RWPE2 (cell line): Measurements from ENCODE around the gene KIAA0930.
"Not testable (repeated sequence)": the region's sequence is repeated elsewhere in the genome, so short reads cannot be mapped to it uniquely, and the experiment has no call there.

Experiments used
- ATAC-seq: fragments of 200-7000 bp; cut with Tn5 transposase; 3 replicates; pipeline ENCODE4 v1.9.1; 2021; ENCODE audit warnings: low read depth
- DNase-seq: peaks from one replicate; pipeline ENCODE4 v3.0.0-alpha.2; 2020; ENCODE audit warnings: low spot score
- H3K27ac ChIP-seq: fragments of 450-650 bp; 2 replicates; pipeline ENCODE4 v1.5.1; 2017; ENCODE audit warnings: mild to moderate bottlenecking; ENCODE audit not compliant: poor library complexity, severe bottlenecking
- H3K27me3 ChIP-seq: fragments of 250-450 bp; sonication (Bioruptor Pico); 2 replicates; pipeline ENCODE4 v1.5.1; 2021; ENCODE audit warnings: mild to moderate bottlenecking, moderate library complexity; ENCODE audit not compliant: insufficient read depth, poor library complexity, severe bottlenecking
- H3K36me3 ChIP-seq: fragments of 250-450 bp; sonication (Bioruptor Pico); 2 replicates; pipeline ENCODE4 v1.5.1; 2020; ENCODE audit warnings: low read depth, mild to moderate bottlenecking, moderate library complexity
- H3K4me1 ChIP-seq: fragments of 250-450 bp; sonication (Bioruptor Pico); 2 replicates; pipeline ENCODE4 v1.5.1; 2021; ENCODE audit warnings: mild to moderate bottlenecking, moderate library complexity; ENCODE audit not compliant: insufficient read depth, poor library complexity, severe bottlenecking
- H3K4me3 ChIP-seq: fragments of 250-450 bp; sonication (Bioruptor Pico); 2 replicates; pipeline ENCODE4 v1.5.1; 2021; ENCODE audit warnings: mild to moderate bottlenecking, moderate library complexity; ENCODE audit not compliant: severe bottlenecking
- H3K9me3 ChIP-seq: fragments of 250-450 bp; sonication (Bioruptor Pico); 2 replicates; pipeline ENCODE4 v1.5.1; 2021; ENCODE audit warnings: mild to moderate bottlenecking, moderate library complexity; ENCODE audit not compliant: severe bottlenecking
- TF ChIP-seq, protein P1 (sequence below): fragments of 450-650 bp; IDR thresholded peaks from one replicate; pipeline ENCODE4 v1.5.1; 2017; ENCODE audit warnings: mild to moderate bottlenecking, moderate library complexity; ENCODE audit not compliant: poor library complexity, severe bottlenecking

Gene KIAA0930

DNA sequence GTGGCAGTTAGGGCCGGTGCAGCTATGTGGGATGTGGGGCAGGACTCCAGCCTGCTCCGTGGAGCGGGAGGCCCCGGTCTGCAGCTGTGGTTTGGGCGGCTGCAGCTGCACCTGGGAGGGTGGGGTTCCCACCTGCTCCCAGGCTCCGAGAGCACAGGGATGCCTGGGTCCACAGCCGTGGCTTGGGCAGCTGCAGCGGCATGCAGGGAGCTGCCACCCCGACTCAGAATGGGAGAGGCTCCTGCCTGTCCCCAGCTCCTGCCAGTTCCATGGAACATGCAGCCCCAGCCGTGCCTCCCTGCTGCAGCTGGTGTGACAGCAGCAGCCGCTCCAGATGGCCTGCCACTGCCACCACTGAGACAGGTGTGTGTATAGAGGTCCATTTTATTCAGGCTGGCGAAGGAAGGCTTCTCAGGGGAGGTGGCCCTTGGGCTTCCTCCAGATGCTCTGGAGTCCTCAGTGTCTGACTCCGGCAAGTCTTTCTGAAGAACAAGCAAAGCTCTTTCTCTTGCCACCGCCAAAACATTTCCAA lies 22.3 kb upstream of the KIAA0930 start:
- H3K27me3 ChIP-seq = no peaks in the 10 kb centered on the region
- no peaks in the 10 kb centered on the region for H3K36me3 ChIP-seq
- peaks cover 3% of the 10 kb centered on the region for H3K4me1 ChIP-seq
- TF ChIP-seq, protein P1, sequence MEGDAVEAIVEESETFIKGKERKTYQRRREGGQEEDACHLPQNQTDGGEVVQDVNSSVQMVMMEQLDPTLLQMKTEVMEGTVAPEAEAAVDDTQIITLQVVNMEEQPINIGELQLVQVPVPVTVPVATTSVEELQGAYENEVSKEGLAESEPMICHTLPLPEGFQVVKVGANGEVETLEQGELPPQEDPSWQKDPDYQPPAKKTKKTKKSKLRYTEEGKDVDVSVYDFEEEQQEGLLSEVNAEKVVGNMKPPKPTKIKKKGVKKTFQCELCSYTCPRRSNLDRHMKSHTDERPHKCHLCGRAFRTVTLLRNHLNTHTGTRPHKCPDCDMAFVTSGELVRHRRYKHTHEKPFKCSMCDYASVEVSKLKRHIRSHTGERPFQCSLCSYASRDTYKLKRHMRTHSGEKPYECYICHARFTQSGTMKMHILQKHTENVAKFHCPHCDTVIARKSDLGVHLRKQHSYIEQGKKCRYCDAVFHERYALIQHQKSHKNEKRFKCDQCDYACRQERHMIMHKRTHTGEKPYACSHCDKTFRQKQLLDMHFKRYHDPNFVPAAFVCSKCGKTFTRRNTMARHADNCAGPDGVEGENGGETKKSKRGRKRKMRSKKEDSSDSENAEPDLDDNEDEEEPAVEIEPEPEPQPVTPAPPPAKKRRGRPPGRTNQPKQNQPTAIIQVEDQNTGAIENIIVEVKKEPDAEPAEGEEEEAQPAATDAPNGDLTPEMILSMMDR = no peak
- no peak for ATAC-seq
- no peak for DNase-seq
- H3K4me3 ChIP-seq = no peak overlapping the region
- no peaks in the 10 kb centered on the region for H3K9me3 ChIP-seq
- H3K27ac ChIP-seq = no peak overlapping the region

DNA sequence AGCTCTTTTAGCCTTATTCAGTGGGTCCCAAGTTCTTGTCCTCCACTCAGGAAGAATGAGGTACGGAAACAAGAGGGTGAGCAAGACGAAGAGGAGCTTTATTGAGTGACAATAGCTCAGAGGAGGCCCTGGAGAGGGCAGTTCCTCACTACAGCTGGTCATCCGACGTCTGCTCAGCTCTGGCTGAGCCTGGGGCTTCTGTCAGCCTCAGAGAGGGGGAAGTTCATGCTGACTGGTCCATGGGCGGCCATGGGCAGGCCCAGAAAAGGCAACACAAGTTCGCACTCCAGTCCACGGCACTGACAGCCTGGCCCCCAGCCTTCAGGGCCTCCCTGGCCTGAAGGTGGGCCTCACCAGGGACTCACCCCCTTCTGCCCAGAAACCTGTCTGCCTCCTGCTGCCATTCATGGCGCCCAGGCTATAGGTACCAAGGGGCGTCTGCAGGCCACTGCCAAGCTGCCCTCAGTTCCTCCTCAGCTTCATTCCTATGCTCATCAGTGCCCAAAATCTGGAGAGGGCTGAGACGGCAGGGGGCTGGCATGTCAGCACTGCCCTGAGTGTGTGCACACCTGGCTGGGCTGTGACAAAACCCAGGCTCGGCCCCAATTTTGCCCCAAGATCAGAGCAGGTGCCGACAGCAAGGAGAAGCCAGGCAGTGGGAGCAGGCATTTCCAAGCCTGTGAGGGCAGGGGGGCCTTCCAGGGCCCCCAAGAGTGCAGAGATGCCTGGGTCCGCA lies 21.7 kb upstream of the KIAA0930 start:
- H3K9me3 ChIP-seq = no peaks in the 10 kb centered on the region
- peaks cover 3% of the 10 kb centered on the region for H3K4me1 ChIP-seq
- no peak overlapping the region for H3K27ac ChIP-seq
- DNase-seq = no peak
- H3K36me3 ChIP-seq = no peaks in the 10 kb centered on the region
- TF ChIP-seq, protein P1 = no peak
- no peak overlapping the region for H3K4me3 ChIP-seq
- no peaks in the 10 kb centered on the region for H3K27me3 ChIP-seq
- no peak for ATAC-seq

DNA sequence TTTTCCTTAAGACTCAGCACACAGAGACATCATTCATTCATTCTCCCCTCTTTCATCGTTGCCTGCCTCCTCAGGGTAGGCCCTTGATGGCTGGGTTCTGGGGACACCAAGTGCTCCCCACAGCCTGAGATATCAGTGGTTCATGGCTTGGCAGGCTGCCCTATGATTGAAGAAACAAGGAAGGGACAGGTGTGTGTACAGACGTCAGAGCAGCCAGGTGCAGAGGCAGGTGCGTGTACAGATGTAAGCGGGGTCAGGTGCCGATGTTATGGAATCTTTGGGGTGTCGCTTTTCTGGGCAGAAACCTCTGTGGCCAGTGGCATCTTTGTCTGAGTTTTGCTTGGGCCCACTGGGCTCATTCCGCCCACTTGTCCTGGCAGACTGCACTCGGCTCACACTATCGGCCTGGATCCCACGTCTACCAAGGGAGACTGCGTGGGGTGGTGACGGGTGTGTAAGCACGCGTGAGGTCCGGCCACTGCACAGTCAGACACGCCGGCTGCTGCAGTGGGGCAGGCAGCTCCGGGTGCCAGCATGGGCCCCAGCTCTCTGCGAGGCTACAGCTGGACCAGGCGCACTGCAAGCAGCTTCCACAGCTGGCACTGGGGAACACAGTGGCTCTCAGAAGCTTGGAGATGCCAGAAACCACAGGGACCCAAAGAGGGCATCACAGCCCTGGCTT lies 20.9 kb upstream of the KIAA0930 start:
- DNase-seq = no peak
- TF ChIP-seq, protein P1 = no peak
- H3K27ac ChIP-seq = no peak overlapping the region
- H3K4me3 ChIP-seq = no peak overlapping the region
- no peaks in the 10 kb centered on the region for H3K27me3 ChIP-seq
- no peak for ATAC-seq
- peaks cover 3% of the 10 kb centered on the region for H3K4me1 ChIP-seq
- H3K36me3 ChIP-seq = no peaks in the 10 kb centered on the region
- no peaks in the 10 kb centered on the region for H3K9me3 ChIP-seq

DNA sequence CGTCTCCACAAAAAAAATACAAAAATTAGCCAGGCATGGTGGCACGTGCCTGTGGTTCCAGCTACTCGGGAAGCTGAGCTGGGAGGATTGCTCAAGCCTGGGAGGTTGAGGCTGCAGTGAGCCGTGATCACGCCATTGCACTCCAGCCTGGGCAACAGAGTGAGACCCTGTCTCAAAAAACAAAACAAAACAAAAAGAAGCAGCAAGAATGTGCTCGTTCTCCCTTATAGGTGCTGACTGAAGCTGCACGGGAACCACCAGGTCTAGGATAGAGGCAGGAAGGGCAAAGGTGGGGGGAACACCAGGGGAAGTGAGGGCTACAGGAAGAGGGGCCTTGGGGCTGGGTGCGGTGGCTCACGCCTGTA lies 19.7 kb upstream of the KIAA0930 start:
- H3K27ac ChIP-seq, H3K9me3 ChIP-seq, H3K27me3 ChIP-seq, H3K4me1 ChIP-seq, H3K4me3 ChIP-seq, H3K36me3 ChIP-seq, ATAC-seq, DNase-seq: not testable (repeated sequence)

DNA sequence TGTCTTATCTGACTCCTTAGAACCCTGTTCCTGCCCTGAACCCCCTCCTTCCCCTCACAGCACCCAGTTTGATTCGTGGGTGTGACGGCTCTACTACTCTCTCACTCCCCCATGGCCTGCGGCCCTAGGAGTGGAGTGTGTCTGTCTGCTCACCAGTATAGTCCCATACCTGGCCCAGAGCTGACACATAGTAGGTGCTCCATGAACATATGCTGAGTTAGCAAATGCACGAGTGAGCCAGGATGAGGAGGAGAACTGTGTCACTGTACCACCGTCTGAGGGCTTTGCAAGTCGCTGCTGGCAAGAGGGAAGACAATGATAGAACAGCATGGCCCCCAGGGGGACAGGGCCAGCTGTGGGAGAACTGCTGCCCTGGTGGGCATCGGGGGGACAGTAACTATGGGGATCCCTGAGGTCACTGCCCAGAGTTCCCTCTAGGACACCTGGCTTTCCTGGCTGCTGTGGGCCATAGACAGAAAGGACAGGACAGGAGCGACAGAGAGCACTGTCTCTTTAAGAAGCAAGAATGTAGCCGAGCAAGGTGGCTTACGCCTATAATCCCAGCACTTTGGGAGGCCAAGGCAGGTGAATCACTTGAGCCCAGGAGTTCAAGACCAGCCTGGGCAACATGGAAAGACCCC lies 19.2 kb upstream of the KIAA0930 start:
- no peak overlapping the region for H3K27ac ChIP-seq
- peaks cover 3% of the 10 kb centered on the region for H3K4me1 ChIP-seq
- ATAC-seq (no peak), DNase-seq (no peak)
- TF ChIP-seq, protein P1 = no peak
- no peaks in the 10 kb centered on the region for H3K36me3 ChIP-seq
- no peak overlapping the region for H3K4me3 ChIP-seq
- H3K9me3 ChIP-seq = no peaks in the 10 kb centered on the region
- no peaks in the 10 kb centered on the region for H3K27me3 ChIP-seq

DNA sequence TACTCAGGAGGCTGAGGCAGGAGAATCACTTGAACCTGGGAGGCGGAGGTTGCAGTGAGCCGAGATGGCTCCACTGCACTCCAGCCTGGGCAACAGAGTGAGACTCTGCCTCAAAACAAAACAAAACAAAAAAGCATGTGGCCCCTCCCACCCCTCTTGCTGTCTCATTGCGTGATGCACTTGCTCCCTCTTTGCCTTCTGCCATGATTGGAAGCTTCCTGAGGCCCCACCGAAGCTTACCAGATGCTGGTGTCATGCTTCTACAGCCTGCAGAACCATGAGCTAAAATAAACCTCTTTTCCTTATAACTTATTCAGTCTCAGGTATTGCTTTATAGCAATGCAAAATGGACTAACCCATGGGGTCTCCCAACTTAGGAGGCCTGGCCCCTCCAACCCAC lies 17.2 kb upstream of the KIAA0930 start:
- not testable (repeated sequence) for H3K27me3 ChIP-seq, H3K36me3 ChIP-seq, ATAC-seq, H3K4me3 ChIP-seq, DNase-seq, H3K4me1 ChIP-seq, H3K9me3 ChIP-seq, H3K27ac ChIP-seq
